HG03135 (cell line): Measurements from ENCODE around the gene BCL2L1.

Experiments
- ATAC-seq: cut with Tn5 transposase; IDR thresholded peaks from one replicate; pipeline ENCODE4 v1.9.1; 2021; ENCODE audit warnings: mild to moderate bottlenecking, moderate library complexity; ENCODE audit not compliant: unreplicated experiment

The BCL2L1 gene

GRCh38 chr20:31694842-31695593 lies 27.6 kb downstream of the BCL2L1 start:
- ATAC-seq, result no peak

DNA sequence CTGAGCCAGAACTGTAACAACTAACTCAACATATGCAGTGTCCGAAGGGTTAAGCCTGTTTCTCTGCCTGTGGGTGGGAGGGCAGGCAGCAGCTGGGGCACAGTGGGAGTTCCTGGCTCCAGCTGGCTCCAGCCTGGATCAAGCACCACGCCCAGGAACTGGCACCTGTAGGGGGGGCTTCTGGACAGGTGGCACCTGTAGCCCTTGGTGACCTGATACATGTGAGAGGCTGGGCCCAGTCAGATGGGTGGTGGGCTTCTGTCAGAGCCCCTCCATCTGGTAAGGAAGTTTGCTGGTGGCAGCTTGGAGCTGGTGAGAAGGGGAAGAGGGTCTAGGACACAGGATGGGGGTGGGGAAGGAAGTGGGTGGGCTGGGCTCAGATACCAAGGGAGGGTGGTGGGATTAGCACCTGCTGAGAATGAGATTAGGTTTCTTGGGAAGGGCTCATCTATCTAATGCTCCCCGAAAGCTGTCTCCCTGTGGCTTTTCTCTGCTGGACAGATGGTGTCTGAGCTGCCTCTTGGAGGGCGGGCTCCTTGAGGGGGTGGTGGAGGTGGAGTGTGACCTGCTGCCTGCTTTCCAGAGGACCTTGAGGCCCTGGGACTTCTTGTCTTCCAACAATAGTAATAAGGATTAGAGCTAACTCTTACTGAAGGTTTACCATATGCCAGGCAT lies 28.5 kb downstream of the BCL2L1 start:
- no peak for ATAC-seq

DNA sequence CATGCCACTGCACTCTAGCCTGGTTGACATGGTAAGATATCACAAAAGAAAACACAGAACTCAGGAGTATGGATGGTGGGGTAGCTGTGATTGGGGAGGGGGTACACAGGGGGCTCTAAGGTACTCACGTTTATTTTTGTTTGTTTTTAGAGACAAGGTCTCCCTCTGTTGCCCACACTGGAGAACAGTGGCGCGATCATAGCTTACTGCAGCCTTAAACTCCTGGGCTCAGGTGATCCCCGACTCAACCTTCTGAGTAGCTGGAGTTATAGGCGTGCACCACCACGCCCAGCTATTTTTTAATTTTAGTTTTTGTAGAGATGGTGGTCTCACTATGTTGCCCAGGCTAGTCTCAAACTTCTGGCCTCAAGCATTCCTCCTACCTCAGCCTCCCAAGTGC lies 29.3 kb downstream of the BCL2L1 start:
- no peak for ATAC-seq

GRCh38 chr20:31691646-31692275 lies 30.9 kb downstream of the BCL2L1 start:
- ATAC-seq, result no peak

DNA sequence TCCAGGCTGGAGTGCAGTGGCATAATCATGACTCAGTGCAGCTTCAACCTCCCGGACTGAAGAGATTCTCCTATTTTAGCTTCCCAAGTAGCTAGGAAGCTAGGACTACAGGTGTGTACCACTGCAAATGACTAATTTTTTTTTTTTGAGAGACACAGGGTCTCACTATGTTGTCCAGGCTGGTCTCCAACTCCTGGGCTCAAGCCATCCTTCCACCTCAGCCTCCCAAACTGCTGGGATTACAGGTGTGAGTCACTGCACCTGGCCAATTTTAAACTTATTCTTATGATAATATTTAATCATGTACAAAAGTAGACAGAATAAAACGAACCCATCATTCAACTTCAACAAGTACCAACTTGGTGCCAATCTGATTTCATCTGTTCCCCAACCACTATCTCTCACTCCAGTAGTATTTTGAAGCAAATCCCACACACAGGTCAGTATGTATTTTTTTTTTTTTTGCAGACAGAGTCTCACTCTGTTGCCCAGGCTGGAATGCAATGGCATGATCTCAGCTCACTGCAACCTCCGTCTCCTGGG lies 32.5 kb downstream of the BCL2L1 start:
- ATAC-seq, result no peak

DNA sequence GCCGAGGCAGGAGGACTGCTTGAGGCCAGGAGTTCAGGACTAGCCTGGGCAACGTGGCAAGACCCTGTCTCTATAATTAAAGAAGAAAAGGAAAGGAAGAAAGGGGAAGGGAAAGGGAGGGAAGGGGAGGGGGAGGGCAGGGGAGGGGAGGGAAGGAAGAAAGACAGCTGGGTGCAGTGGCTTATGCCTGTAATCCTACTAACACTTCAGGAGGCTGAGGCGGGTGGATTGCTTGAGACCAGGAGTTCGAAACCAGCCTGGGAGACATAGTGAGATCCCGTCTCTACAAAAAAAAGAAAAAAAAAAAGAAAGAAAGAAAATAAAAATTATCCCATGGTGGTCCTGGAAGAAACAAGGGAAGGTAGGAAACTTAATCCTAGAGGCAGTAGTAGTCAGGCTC lies 33.5 kb downstream of the BCL2L1 start:
- no peak for ATAC-seq

GRCh38 chr20:31687777-31688176 lies 34.9 kb downstream of the BCL2L1 start:
- no peak for ATAC-seq

DNA sequence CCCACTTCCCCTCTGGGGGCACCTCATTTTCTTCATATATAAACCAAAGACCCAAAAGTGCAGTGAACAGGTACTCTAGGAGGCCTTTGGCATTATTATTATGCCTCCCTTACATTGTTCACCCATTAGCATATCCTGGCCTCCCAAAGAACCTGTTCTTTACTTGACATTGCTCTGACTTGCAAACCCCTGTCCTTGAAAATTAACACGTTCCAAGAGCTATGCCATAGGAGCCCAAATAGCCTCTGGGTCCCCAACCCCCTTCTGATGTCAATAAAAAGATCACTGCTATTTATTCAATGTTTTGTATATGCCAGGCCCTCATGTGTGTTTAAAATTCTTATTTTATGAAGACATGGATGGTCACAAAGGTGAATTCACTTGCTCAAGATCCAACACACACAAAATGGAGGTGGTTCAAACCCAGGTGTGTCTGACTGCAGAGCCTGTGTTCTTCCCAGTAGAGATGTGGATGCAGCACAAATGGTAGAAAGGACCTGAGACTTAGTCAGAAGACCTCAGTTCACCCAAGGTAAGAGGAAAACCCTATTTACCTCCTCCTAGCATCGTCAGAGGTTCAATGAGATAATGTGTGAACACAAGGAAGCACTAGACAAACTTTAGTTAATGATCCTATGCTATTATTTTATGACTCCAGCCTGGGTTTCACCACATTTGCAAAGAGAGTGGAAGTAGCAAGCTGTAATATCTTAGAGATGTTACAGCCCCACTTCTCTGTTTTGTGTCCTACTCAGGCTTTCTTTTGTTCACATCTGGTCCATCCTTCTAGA lies 36.6 kb downstream of the BCL2L1 start:
- ATAC-seq, result no peak

DNA sequence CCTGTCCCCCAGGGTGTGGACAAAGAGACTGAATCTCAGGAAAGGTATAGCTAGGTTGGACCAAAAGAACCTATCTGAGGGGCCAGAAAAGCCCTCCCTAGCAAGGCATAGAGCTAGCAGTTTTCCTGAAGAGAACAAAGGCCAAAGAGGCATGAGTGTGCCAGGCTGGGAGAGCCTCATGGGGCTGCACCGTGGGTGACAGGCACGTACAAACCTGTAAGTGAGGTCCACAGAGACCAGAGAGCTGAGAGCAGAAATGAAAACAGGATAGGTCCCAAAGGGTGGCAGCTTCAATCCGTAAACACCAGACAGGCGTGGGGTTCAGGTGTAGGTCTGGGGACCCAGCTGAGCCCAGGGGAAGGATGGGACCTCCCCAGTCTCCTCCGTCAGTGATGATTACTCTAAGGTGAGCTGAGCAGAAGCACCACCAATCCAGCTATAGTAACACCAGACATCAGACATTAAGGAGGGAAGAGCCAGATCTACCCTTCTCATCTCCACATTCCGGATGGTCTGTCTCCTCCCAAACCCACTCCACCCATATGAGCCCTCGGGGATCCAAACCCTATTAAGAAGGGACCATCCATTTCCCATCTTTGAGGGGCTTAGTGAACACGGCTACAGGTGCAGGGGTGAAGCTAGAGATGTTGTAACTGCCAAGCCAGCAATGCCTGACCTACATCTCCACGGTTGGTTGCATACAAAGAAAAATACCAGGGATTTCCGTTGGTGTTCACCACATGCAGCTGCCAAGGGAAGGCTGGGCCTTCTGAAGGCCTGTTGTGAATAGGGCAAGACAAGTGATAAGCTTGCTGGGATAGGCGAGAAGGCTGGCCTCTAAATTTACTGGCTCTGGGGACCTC lies 38.3 kb downstream of the BCL2L1 start:
- peak; percentile 46 for ATAC-seq

- no peak for ATAC-seq
Measured at GRCh38 chr20:31682927-31683326, 39.7 kb downstream of the BCL2L1 start.

DNA sequence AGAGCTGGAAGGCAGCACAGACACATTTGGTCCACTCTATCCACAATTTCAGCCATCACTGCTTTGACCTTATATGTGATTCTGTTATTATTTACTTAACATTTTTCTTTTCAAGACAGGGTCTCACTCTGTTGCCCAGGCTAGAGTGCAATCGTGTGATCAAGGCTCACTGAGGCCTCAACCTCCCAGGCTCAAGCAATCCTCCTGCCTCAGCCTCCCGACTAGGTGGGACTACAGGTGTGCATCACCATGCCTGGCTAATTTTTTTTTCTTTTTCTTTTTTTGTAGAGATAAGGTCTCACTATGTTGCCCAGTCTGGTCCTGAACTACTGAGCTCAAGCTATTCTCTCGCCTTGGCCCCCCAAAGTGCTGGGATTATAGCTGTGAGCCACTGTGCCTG lies 40.3 kb downstream of the BCL2L1 start:
- ATAC-seq, result no peak

GRCh38 chr20:31681769-31682168 lies 40.9 kb downstream of the BCL2L1 start:
- ATAC-seq, result no peak

DNA sequence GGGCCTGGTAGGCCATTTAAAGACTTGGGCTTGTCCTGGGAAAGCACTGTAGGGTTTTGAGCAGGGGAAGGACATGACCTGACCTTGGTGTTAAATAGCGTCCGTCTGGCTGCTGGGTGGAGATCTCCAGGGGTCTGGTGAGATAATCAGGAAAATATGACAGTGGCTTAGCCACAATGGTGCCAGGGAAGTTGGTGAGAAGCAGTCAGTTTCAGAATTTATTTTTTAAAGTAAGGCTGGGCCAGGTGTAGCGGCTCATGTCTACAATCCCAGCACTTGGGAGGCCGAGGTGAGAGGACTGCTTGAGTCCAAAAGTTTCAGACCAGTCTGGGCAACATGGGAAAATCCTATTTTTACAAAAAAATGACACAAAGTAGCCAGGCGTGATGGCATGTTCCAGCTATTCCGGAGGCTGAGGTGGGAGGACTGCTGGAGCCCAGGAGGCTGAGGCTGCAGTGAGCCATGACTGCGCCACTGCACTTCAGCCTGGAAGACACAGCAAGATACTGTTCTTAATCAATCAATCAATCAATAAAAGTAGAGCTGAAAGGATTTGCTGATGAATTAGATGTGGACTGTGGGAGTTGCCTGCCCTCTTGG lies 41.4 kb downstream of the BCL2L1 start:
- no peak for ATAC-seq

GRCh38 chr20:31680286-31681127 lies 42.2 kb downstream of the BCL2L1 start:
- no peak for ATAC-seq

- ATAC-seq, result no peak
Measured at GRCh38 chr20:31679357-31680285, 43.0 kb downstream of the BCL2L1 start.

GRCh38 chr20:31678389-31679356 lies 44.0 kb downstream of the BCL2L1 start:
- ATAC-seq, result no peak
